NCI-H82 (cell line): ENCODE data around the gene PTPRR.

Experiments
- DNase-seq: peaks from one replicate; lab custom pipeline; 2025; lab: John Stamatoyannopoulos, UW

PTPRR gene, protein sequence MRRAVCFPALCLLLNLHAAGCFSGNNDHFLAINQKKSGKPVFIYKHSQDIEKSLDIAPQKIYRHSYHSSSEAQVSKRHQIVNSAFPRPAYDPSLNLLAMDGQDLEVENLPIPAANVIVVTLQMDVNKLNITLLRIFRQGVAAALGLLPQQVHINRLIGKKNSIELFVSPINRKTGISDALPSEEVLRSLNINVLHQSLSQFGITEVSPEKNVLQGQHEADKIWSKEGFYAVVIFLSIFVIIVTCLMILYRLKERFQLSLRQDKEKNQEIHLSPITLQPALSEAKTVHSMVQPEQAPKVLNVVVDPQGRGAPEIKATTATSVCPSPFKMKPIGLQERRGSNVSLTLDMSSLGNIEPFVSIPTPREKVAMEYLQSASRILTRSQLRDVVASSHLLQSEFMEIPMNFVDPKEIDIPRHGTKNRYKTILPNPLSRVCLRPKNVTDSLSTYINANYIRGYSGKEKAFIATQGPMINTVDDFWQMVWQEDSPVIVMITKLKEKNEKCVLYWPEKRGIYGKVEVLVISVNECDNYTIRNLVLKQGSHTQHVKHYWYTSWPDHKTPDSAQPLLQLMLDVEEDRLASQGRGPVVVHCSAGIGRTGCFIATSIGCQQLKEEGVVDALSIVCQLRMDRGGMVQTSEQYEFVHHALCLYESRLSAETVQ

DNA sequence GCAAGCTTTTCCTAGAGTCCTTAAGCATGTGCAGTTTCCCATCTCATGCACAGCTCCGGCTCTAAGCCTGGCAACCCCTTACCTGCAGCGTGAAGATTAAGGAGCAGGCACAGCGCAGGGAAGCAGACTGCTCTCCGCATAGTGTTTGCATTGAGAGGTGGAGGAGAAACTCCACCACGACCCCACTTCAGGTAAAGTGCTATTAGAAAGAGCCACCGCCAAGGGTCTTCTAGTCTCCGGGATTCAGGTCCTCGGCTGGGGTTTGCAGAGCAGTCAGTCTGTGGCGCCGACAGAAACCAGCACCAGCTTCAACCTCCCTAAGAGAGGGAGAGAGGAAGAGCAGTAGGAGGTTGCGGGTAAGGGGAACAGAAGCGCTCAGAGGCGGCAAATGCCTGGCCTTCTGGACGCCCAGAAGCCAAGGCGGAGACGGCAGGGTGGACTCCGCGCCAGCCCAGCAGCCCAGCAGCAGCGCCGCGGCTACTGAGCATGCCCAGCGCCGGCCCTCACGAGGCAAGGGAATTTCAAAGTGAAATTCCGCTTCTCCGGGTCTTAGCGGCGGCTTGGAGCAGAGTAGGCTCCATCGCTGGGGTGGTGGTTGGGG lies at the start of gene PTPRR:
TSS of gene PTPRR (minus strand) at position 488 of the 601 bp plus-strand sequence. CDS start at position 140, 348 bp downstream.
- DNase-seq, result peak; percentile 67

DNA sequence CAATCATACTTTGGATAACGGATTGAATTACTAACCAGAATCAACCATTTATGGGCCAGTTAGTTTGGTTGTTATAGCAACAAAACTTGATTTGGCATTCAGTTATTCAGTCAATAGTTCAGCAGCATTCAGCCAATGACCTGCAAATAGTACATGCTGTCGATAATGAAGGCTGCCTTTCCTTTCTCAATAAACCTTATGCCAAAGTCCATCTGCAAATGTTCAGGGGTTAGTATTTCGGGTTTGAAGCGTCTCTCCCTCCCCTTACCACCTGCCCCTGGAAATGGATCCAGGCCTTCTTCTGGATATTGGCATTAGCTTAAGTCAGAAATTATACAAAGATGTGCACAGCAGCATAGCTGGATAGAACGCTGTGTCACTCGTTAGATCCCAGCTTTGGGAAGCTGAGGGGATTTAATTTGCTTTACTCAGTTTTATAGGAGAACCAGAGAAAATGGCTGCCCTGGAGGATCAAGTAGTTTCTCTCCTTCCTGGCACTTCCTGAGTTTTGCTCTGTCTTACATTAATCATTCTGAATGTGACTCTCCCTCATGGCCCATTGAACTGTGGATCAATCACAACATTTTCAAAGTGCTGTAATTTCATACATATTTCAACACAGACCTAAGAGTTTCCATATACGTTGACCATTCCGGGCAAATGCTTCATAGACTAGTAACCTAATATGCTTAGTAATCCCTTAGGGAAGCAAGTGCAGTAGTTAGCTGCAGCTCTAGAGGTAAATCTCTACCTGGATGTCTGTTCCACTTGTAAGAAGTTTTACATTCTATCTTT lies 46.7 kb upstream of the PTPRR start:
- DNase-seq, result no peak

DNA sequence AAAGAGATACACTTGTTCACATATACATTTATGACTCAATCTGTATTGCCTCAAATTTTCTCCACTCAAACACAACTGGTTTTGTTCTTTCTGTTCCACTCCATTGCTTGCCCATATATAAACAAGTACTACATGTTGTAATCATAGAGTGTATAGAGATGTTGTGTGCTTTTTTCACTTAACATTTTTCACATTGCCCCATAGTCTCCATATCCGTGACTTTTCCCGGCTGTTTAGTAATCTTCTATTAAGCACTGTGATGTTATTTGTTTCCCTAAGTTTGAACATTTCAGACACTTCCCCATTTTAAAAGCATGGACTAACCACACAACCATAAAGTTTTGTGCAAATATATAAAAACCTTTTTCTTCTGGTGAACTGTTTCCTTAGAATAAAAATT lies 45.5 kb upstream of the PTPRR start:
- no peak for DNase-seq

DNA sequence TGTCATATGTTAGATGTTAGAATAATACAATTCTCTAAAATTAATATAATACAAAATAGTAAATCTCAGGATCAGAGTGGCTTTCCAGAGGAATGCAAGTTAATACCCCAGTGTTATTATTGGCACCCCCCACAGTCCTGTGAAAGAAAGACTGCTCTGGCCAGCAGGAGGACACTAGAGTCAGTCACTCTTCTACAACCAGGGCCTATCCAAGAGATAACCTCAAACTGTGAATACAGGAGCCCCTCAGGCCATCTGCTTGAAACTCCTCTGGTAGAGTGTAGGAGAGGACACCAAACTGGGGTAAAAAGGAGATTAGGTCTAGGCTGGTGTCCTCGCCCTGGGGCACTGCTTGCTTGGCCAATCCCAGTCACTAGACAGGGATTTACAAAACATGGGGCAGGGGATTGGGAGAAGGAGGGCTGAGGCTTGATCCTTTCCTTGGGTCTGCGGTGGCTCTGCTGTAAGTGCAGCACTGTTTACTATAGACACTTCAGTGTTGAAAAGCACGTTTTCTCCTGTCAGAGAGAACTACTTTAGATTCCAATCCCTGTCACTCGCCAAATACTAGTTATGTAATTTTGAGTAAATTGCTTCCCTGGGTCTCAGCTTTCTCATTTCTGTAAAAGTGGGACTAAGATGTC lies 44.5 kb upstream of the PTPRR start:
- DNase-seq, result no peak

DNA sequence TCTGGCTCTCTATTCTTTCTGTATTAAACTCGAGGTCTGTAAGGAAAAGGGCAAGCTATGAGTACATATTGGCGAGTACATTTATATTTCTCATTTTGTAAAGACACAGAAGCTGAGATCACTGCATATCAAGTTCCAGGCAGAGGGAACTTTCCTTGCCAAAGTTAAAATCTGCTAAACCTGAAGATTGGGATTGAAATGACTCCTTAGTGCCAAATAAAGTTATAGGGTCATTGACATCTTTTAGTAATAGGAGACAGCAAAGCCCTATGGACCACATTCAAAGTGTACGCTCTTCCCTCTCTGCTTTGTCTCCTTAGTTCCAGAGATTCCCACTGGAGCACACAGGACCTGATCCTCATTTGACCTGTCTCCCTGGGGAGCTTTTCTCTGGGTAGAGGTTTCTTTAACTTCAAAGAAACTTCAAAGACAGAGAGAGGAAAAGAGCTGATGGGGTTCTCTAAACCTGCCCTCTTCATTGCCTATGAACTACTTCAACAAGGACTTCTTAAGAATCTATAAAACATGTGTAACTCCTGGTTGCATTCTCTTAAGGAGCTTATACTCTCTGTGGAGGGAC lies 42.6 kb upstream of the PTPRR start:
- no peak for DNase-seq

DNA sequence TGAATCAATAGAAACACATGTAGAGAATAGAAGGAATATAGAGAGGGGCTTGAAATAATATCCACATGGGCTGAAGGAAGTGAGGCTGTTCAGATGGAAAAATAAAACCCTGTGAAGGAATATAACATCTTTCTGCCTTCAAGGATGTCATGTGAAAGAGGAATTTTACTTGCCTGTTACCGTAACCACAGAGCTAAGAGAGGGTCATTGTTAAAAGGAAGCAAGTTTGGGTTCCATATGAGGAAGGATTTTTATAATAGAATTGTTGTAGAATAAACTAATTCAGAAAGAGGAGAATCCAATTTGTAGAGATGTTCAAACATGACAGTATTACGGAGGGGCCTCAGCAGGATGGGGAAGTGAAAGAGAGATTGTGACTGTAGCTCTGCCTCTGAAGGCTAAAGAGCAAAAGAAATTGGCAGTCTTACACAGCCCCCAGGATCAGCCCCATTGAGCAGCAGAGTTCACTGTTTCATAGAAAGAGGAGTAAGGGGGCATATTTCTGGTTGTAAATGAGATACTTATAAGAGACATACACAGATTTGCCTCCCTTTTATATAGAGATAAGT lies 41.8 kb upstream of the PTPRR start:
- DNase-seq, result no peak

DNA sequence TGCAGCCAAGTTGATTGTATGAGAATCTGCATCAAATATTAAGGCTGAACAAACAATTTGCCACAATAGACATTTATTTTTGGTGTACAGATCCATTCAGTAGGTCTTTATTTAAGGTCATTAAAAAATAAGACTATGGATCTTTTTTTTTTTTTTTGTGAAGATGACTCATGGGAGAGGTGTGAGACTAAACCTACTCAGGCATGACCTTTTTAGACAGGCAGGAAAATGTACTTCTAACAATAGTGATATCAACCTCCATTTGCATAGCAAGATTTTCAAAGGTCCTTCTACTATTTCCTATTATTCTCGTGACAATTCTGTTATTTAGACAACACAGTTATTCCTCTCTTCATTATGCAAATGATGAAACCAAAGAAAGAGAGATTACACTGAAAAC lies 39.9 kb upstream of the PTPRR start:
- no peak for DNase-seq

DNA sequence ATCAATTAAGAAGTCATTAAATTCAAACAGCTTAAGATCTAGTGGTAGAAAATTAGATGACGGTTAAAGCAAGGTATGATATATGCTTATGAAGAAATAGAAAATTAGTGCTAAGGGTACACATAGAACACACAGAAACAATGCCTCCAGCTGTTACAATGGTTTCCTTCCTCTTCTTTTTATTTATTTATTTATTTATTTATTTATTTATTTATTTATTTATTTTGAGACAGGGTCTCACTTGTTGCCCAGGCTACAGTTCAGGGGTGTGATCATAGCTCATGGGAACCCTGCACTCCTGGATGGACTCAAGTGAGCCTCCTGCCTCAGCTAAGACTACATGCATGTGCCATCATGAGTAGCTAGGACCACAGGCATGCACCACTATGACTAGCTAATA lies 34.9 kb upstream of the PTPRR start:
- no peak for DNase-seq

DNA sequence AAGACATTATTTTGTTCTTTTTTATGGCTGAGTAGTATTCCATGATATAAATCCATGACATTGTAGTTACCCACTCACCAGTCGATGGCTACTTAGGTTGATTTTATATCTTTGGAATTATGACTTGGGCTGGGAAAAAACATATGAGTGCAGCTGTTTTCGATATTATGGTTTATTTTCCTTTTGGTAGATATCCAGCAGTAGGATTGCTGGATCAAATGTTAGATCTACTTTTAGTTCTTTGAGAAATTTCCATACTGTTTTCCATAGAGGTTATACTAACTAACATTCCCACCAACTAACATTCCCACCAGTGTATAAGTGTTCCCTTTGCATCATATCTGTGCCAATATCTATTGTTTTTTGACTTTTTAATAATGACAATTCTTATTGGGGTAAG lies 29.9 kb upstream of the PTPRR start:
- DNase-seq, result no peak

DNA sequence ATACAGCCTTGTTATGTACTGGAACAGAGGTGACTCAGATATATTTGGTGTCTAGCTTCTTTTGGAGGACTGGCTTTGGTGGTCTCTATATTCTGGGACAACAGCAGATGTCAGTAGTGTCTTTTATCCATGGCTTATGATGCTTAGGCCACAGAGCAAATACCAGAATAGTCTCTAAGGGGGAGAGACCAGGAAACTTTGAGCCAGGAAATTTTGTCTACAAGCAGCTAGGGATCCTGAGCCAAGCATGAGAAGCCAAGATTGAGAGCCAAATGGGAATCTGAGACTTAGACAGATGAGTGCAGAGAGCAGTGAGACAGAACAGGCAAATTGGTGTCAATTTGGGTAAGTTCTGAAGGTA lies 28.4 kb upstream of the PTPRR start:
- DNase-seq, result no peak

DNA sequence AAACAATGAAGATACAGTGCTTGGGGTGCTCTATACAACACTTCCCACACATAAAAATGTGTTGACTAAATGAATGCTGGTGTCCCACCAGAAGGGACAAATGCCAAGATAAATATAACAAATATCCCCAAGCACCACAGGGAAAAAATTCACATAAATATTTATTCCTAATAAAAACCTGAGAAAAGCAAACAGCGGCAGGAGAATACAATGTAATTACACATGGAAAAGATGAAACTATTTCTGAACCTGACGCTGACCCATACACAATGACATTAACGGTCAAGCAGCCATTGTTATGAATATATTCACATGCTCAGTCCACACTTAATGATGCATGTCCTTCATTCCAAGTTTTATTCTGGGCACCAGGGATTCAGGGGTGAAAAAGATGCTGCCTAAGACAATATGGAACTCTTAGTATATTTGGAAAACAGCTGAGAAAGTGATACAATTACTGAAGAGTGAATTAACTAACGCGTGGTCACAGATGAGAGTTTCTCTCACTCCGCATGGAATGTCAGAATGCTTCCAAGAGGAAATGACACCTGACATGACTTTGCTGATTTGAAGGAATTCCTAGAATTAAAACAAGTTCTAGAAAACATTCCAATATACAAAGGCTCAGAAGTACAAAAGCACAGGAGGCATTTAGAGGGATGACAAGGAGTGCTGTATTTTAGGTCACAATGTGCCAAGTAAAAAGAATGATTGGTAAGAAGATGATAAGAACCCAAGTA lies 27.9 kb upstream of the PTPRR start:
- no peak for DNase-seq

DNA sequence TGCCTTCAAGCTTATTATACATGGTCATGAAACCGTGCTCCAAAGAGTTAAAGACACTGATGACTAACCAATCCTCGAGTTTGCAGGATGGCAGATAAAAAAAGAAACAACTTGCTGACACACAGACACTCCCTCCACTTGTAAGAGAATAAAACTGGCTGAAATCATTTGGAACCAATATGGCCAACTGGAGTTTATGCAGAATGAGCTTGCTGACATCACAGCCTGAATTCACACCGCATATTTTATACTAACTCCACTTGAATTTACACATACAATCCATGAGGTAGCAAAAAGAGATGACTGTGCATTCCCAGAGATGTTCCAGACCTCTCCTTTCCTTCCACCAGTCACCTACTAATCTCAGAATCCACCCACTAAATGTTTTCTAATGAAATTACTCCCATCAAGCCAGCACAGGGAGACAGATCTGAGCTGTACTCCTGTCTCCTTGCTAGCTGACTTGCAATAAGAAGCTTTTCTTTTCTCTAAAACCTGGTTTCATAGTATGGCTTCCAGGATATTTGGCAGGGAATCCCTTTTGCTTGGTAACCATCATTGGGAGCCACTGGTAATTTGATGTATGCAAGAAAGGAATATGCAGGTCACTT lies 15.8 kb upstream of the PTPRR start:
- peak; percentile 83 for DNase-seq

DNA sequence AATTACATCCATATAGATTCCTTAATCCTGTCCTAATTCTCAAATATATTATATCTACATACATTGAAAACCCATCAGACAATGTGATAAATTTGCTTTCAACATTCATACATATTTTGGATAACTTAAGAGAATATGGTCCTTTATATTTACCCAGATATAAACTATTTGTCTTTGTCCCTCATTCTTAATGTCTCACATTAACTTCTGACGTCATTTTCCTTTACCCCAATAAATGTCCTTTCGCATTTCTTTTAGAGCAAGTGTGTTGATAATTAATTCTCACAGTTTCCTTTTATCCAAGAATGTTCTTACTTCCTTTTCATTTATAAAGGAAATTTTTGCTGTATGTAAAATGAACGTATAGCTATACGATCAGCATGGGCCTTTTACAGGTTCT lies 12.6 kb upstream of the PTPRR start:
- no peak for DNase-seq

DNA sequence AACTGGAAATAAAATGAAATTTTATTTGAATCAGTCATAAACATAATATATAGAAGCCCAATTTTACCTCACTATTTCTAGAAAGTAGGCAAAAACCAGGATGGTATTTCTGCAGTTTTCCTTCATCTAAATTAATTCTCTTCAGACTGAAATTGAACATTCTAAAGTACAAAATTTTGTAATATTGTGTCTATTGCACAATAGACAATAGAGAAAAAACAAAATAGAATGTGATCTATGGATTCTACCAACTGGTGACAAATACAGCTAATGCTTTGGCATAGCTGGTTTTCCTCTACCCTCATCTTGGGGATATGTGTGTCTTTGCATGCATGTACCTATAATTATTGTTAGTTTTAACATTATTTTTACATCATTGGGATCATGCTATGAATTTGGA lies 8.5 kb upstream of the PTPRR start:
- no peak for DNase-seq

DNA sequence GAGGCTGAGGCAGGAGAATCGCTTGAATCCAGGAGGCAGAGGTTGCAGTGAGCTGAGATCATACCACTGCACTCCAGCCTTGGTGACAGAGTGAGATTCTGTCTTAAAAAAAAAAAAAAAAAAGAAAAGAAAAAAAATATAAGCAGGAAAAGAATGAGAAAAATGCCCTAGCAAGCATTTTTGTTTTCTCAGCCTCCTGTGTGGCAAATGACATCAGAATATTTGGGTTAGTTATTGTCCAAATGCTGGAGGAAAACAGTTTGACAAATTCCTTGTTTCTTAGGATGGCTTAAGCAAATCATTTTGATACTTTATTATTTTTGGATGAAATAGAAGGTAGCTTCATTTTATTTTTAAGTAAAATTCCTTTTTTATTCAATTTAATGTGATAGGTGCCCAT lies 7.5 kb upstream of the PTPRR start:
- DNase-seq, result no peak

DNA sequence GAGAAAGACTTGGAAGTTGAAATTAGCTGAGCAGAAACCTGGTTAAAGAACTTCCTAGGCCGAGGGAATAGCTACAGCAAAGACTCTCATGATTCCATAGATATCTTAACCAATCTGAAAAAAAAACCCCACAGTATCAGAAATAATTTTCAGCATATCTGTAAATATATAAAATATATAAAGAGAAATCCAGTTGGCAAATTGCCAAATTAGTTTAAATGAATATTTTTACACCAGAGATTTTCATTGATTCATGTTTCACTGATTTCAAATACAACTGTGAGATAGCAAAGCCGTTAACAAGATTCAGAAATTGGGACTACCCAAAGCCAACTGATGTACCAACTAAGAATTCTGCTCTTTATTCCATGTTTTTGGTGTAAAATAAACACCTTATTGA lies 6.8 kb upstream of the PTPRR start:
- no peak for DNase-seq

DNA sequence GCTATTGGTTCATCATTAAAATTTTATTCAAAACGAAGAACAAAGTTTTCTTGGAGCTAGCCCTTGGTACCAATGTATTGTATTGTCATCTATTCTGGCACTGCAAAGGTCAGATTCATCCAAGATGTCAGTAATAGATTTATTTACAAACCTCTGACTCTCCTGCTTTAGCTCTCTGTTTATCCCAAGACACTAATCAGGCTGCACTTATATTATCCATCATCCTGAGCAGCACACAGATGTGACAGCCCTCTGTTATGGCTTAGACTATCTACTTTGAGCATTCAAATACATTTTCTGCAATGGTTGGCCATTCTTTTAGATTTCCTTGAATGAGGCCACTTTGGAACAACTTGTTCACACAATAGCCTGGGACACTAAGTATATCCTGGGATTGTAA lies 5.0 kb upstream of the PTPRR start:
- peak; percentile 53 for DNase-seq

DNA sequence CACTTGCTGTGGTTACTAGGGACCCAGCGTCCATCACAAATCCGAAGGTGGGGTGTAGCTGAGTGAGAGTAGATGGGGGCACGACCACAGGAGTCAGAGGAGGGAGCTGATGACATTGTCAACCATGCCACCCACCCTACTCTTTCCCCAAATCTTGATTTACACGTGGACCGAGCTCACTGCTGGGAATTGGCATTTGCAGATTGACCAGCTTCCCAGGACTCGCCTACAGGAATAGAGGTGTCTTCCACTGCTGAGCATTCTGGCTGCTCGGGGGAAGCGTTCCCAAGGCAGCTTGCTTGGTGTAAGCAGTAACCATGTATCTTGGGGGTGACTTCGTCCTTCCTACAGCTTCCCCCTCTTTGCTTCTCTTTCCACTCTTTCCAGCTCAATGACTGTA lies 353 bp upstream of the PTPRR start:
- no peak for DNase-seq

DNA sequence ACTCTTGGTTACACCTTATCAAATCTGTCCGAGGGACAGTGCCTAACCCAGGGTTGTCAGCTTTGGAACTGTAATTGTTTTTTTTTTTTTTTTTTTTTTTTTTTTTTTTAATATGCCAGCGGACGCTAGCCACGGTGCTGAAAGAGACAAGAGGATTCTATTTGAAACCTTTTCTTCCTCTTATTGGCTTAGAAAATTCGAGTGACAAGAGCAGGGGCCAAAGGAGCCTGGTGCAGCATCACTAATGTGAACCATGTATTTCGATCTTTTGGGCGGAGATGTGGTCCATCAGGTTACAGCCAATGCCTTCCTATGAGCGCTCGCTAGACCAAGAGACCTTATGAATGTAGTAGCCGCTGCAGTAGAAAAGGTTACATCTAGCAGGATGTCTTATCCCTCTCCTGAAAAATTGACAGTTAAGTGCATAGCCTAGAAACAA lies 922 bp downstream of the PTPRR start:
- no peak for DNase-seq

DNA sequence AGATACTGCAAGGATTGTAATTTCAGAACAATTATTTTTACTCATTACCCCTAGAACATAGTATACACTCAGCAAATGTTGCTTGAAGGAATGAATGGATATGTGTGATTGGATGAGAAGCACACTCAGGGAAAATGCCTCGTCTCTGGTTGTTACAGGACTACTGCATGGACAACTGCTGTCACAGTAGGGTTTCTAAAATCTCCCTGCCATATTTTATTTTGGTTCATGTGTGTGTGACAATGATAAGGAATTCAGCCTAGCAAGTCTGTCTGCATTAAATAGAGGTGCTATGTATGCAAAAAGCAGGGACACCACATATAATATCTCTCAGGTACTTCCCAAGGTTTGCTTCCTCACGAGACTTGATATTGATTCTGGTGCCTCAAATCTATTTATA lies 1.4 kb downstream of the PTPRR start:
- no peak for DNase-seq
